Stimulated activated CD4-positive, alpha-beta T cell treated with anti-CD3 and anti-CD28 coated beads, Interleukin-15, amount 100 ng/mL, for 48 hours (primary cell): ENCODE results near the gene SMO.
"Not testable (repeated sequence)": the region's sequence is repeated elsewhere in the genome, so short reads cannot be mapped to it uniquely, and the experiment has no call there.

Experiments
- DNase-seq, 2 donors: peaks; one replicate each; pipeline ENCODE4 v3.0.0-alpha.2; 2020; ENCODE audit warnings: low read depth in 2 of 2

SMO gene

DNA sequence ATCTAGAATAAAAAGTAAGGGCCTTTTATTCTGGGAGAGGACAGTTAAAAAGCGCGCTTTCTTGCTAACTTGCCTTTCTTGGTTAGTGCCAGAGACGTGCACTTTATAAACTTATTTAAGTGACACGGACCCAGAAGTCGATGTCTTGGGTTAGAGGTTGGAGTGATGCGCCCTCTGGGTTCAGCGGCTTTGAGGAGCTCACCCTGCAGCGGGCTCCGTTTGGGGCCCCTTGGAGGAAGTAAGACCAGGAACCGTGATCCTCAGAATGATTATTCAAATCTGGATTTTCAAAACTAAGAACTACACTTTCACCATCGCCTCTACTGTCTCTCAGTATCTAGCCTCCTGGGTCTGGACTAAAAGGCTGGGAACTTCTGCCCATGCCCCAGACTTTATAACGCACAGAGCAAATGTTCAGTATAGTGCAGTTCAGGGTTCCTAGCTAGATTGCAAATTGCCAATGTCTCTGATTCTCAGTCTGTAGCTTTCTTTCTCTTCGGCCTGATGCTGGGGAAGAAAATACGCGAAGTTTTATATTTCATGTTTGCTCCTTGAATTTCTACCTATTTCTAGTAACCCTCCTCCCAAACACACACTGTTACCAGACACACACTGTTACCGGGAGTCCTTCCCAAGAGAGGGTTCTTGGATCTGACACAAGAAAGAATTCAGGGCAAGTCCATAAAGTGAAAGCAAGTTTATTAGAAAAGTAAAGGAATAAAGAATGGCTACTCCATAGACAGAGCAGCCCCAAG is 18.6 kb upstream of the SMO start:
- no peak for DNase-seq

DNA sequence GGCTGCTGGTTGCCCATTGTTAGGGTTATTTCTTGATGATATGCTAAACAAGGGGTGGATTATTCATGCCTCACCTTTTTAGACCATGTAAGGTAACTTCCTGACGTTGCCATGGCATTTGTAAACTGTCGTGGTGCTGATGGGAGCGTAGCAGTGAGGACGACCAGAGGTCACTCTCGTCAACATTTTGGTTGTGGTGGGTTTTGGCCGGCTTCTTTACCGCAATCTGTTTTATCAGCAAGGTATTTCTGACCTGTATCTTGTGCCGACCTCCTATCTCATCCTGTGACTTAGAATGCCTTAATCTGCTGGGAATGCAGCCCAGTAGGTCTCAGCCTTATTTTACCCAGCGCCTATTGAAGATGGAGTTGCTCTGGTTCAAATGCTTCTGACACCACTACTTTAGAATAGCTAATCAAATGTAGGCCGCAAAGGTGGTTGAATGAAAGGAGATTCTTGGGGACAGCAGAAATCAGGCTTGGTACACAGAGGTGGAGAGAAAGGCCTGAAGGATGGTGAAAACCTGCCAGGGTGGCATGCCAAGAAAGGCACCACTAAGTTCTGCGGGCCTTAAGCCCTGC is 17.9 kb upstream of the SMO start:
- DNase-seq: no peak

DNA sequence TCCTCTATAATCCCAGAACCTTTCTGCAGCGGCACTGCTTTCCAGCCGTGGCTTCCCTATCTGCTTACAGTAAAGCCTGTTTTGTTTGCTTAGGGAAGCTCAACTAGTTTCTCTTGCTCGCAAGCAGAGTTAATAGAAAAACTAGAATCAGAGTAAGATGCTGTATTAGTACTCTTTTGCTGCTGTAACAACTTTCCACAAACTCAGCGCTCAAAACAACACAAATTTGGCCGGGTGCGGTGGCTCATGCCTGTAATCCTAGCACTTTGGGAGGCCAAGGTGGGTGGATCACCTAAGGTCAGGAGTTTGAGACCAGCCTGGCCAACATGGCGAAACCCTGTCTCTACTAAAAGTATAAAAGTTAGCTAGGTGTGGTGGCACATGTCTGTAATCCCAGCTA is 14.6 kb upstream of the SMO start:
- DNase-seq: not testable (repeated sequence)

DNA sequence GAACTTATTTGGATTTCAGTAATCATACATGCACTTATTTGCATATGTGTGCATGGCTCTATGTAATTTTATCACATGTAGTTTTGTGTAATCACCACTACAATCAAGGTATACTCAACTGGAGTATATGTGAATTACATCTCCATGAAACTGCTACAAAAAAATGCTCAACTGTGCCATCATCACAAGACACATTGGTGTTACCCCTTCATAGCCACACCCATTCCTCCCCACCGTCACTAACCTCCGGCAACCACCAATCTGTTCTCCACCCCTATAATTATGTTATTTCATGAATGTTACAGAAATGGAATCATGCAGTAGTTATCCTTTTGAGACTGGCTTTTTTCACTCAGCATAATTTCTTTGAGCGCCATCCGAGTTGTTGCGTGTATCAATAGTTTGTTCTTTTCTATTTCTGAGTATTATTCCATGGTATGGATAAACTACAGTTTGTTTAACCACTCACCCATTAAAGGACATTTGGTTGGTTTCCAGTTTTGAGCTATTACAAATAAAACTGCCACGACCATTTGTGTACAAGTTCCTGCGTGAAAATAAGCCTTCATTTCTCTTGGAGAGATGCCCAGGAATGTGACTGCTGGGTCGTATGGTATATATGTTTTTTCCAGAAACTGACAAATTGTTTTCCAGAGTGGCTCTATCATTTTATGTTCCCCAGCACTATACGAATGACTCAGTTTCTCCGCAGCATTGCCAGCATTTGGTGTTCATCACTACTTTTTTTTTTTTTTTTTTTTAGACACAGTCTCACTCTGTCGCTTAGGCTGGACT is 11.3 kb upstream of the SMO start:
- no peak for DNase-seq

DNA sequence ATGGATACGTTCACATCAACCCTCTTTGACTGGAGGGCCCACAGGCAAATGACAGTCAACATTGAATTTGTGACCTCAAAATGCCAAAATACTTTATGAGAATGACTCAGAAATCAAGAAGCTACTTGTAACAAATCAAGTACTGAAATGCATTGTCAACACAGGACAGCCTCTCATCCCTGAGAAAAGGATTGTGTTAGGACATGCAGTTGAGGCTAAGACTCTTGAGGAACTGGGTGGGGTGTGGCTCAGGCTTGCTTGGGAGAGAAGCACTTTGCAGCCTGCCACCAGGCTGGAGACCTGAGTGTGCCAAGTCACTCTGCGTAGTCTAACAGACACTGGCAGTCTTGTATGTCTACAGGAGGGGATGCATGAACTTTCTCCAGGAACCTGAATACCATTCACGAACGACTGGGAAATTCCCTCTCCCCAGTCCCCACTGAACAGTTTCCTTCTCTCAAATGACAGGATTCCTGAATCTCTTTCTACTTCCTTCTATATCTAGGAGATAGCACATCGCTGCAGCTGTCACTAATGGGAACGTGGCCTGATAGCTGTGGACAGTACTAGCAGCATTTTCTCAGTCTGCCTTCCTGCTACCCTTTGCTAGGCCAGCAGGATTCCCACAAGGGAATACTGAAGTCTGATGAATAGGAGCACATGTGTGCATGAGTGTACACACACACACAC is 3.3 kb upstream of the SMO start:
- no peak for DNase-seq

DNA sequence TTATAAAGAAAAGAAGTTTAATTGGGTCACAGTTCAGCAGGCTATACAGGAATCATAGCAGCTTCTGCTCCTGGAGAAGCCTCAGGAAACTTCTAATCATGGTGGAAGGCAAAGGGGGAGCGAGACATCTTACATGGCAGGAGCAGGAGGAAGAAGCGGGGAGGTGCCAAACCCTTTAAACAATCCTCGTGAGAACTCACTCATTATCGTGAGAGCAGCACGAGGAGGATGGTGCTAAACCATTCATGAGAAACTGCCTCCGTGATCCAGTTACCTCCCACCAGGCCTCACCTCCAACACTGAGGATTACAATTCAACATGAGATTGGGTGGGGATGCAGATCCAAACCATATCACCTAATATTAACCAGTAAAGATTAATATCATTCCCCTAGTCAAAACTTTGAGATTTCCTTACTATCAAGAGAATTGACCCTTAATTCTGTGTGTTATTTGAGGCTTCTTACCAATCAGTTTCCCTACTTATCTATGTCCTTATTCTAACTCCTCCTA is 1.6 kb upstream of the SMO start:
- DNase-seq: no peak

DNA sequence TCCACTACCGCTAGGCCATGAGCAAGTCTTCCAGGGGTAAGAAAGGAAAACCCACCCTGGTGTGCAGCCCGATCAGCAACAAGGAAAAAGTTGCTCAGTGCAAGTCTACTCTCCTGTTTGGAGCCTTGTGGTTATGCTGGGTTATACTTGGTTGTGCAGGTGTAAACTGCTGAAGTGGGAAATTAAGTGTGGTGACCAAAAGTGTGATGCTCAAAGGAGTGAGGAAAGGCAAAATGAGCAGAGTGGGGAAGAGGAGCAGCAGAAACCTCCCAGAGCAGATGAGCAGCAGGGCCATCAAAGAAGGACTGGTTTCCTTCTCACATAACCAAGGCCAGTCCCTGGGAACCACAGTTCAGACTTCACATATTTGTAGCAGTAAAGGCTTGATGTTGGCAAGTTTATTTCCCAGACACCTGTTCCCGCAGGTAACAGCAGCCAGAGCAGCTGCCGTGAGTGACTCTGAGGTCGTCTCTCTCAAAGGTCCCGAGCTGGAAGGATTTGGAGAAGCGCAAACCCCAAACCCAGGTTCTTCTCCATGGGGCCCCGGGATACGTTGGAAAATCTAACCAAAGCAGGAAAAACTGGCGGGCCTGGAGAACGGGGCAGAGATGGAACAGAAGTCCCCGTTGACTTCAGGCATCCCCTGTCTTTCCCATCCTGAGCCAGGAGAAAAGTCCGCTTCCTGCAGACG is 607 bp upstream of the SMO start:
- DNase-seq: no peak

DNA sequence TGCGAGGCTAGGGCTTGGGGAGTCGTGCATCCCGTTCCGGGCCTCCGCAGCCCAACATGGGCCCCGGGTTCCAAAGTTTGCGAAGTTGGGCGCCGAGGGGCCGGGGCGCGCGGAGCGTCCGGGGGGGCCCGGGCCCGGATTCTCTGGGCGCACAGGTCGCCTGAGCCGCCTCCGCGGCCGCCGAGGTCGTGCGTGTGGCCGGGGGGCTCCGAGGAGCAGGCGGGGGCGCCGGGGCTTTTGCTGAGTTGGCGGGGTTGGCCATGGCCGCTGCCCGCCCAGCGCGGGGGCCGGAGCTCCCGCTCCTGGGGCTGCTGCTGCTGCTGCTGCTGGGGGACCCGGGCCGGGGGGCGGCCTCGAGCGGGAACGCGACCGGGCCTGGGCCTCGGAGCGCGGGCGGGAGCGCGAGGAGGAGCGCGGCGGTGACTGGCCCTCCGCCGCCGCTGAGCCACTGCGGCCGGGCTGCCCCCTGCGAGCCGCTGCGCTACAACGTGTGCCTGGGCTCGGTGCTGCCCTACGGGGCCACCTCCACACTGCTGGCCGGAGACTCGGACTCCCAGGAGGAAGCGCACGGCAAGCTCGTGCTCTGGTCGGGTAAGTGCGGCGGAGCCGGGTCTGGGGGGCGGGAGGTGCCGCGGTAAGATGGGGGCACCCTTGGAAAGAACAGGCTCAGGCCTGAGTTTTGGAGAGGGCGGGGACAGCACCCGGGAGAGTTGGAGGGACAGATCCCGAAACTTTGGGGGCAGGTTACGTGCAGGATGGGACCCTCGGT is 643 bp downstream of the SMO start:
- no peak for DNase-seq

DNA sequence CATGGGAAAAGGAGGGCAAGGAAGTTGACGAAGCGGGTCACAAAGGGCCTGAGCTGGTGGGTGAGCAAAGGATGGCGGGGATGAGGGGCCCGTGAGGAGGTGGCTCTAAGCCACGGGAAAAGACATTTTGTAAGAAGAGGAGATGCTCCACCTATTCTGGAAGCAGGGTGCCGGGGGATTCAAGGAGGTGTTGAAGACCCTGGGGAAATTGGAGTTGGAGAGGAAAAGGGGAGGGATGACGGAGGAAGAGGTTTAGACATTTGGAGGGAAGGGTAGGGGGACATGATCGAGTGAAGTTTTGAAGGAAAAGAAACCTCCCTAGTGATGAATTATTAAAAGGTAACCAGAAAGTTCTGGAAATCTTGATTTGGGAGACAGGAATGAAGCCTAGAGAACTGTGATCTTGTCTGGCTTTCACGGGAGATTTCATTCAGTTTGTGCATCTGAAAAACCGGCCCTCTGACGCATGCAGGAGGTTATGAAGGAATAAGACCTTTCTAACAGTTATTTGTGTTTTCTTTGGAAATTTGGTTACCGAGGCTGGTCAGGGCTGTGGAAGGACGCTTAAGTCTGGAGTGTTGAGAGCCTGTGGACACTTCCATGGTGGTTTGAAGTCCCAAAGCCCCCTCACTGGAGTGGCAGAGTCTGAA is 1.4 kb downstream of the SMO start:
- DNase-seq: no peak

DNA sequence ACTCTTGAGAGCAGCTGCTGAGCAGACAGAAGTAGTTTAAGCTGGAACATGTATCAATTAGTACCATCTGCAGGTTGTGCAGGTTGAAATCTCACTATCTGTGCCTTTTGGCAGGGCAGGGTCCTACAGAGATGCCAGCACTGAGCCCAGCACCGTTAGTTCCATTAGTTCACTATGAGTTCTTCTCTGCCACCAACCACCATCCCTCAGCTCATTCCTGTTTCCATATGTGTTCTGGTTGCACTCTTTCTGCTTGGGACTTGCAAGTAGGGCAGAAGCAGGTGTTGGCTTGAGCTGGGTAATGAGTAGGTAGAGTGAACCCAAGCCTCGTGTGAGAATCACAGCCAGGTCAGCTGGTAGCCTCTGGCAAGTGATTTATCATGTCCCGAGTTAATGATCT is 2.8 kb downstream of the SMO start:
- no peak for DNase-seq

DNA sequence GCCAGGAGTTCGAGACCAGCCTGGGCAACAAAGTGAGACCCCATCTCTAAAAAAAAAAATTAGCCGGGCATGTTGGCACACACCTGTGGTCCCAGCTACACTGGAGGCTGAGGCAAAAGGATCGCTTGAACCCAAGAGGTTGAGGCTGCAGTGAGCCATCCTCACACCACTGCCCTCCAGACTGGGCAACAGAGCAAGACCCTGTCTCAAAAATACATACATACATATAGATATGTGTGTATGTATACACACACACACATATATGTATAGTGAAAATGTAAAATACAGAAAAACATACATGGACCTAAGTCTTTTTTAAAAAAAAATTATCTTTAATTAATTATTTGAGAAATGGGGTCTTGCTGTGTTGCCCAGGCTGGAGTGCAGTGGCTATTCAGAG is 5.5 kb downstream of the SMO start:
- no peak for DNase-seq

DNA sequence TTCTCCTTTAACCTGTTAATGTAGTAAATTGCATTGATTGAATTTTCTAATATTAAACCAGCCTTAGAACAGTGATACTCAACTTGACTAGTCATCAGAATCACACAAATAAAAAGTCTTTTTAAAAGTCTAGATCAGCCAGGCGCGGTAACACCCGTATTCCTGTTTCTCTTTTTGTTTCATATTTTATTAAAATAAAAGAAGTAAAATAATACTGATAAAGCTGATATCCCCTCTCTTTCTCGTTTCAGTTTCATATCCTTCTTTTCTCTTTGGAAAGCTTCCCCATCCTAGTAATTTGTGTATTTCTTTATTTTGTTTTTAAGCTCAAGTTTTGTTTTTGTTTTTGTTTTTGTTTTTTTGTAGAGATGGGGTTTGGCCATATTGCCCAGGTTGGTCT is 9.3 kb downstream of the SMO start:
- no peak for DNase-seq

DNA sequence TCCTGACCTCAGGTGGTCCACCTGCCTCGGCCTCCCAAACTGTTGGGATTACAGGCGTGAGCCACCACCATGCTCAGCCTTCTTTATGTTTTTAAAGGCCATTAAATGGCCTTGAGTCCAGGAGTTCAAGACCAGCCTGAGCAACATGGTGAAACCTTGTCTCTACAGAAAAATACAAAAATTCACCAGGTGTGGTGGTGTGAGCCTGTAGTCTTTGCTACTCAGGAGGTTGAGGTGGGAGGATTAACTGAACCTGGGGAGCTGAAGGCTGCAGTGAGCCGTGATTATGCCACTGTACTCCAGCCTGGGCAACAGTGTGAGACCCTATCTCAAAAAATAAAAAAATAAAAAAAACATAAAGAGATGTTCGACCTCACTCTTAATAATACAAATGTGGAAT is 11.0 kb downstream of the SMO start:
- no peak for DNase-seq

DNA sequence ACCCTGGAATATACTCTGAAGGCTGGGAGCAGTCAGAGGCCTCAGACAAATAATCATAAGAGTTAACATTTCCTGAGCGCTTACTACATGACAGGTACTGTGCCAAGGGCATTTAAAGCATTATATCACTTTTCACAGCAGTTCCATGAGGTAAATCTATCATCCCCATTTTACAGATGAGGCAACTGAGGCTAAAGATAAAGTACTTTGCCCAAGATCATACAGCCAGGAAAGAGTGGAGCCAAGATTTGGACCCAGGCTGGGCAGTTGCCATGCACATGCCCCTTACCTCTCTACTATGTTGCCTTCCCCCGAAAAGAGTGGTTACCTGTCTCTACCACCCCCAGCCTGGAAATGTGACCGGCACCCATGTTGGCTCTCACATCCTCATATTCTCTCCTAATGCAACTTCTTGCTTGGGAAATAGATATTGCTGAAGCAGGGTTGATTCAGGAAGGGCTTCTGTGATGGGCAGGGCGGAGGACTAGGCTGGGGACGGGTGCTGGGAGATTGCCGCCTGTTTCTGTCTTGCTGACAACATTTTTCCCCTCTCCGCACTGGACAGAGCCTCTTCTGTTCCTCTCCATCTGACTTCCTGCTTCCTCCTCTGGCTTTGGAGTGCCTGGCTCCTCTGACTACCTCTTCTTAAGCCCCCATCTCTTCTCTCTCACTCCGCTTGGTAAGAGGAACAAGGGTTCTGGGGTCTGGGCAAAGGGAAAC is 13.8 kb downstream of the SMO start:
- DNase-seq: no peak

DNA sequence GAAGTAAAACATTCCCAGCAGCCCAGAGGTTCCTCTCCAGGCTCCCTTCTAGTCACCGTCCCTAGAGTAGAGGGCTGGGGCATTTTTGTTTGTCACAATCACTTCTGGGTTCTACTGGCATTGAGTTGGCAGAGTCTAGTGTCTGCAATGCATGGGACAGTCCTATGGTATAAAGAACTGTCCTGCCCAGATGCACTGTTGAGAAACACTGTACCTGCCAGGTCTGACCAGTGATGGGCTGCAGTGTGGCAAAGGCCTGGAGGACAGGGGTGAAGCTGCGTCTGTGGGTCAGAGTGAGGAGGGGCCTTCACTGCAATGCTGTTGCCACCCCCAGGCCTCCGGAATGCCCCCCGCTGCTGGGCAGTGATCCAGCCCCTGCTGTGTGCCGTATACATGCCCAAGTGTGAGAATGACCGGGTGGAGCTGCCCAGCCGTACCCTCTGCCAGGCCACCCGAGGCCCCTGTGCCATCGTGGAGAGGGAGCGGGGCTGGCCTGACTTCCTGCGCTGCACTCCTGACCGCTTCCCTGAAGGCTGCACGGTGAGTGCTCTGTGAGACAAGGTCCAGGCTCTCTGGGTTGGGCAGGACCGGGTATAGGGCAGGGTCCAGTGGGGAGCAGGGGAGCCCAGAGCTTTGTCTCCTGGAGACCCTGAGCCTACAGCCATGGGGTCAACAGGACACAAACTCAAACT is 14.8 kb downstream of the SMO start:
- DNase-seq: no peak

DNA sequence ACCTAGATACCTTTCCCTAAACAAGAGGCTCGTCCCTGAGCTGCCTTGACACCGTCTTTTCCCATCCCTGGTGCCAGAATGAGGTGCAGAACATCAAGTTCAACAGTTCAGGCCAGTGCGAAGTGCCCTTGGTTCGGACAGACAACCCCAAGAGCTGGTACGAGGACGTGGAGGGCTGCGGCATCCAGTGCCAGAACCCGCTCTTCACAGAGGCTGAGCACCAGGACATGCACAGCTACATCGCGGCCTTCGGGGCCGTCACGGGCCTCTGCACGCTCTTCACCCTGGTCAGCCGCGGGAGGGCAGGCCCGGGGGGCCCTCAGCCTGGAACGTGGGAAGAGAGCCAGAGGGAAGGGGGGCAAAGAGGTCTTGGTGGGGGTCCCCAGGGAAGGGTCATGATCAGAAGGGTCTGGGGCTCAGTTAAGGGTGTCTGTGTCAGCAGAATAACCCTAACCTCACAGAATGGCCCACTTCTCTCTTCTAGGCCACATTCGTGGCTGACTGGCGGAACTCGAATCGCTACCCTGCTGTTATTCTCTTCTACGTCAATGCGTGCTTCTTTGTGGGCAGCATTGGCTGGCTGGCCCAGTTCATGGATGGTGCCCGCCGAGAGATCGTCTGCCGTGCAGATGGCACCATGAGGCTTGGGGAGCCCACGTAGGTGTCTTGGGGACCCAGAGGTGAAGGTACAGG is 16.8 kb downstream of the SMO start:
- DNase-seq: no peak

DNA sequence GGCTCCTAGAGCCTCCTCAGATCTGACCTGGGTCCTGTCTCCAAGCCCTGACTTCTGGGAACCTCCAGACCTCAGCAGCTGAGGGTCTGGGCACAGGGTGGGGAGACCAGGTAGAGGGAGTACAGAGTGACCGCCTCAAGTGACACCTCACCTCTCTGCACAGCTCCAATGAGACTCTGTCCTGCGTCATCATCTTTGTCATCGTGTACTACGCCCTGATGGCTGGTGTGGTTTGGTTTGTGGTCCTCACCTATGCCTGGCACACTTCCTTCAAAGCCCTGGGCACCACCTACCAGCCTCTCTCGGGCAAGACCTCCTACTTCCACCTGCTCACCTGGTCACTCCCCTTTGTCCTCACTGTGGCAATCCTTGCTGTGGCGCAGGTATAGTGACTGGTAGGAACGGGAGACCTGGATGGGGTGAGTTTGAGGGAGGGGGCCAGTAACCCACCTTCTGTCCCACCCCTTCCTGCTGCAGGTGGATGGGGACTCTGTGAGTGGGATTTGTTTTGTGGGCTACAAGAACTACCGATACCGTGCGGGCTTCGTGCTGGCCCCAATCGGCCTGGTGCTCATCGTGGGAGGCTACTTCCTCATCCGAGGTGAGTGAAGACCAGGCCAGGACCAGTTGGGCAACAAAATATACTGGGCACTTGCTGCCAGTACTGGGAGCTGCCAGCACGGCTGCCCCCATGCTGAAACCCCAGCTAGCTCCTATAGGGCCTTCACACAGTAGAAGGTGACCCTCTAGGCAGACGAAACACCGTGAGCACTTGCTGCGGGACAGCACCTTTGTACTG is 17.8 kb downstream of the SMO start:
- DNase-seq: no peak

DNA sequence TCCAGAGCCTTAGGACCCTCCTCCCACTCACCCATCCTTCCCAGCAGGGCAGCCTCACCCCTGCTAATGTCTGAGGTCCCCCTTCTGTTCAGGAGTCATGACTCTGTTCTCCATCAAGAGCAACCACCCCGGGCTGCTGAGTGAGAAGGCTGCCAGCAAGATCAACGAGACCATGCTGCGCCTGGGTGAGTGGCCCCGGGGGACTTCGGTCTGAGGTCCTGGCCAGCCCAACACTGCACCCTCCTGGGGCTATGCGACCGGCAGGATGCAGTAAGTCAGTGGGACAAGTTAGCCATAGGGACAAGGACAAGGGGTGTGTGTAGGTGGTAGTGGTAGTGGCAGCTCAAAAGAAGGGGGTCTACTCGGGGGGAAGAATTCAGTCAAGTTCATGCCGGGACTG is 20.2 kb downstream of the SMO start:
- no peak for DNase-seq
